KOPT-K1 (cell line): ENCODE measurements around the gene MYH13.
"Not testable (repeated sequence)": the region's sequence is repeated elsewhere in the genome, so short reads cannot be mapped to it uniquely, and the experiment has no call there.

Experiments used
- H3K27ac ChIP-seq: fragments of 200-600 bp; sonication (generic); 2 replicates; pipeline ENCODE4 v1.5.1; 2016; ENCODE audit warnings: antibody characterized with exemption, mild to moderate bottlenecking, low read depth, low read length; ENCODE audit not compliant: poor library complexity, severe bottlenecking
- H3K36me3 ChIP-seq: fragments of 200-600 bp; sonication (generic); 2 replicates; pipeline ENCODE4 v1.5.1; 2017; ENCODE audit warnings: antibody characterized with exemption, mild to moderate bottlenecking, low read length, moderate library complexity; ENCODE audit not compliant: insufficient read depth
- H3K9me3 ChIP-seq: fragments of 200-600 bp; sonication (generic); 2 replicates; pipeline ENCODE4 v1.5.1; 2017; ENCODE audit warnings: antibody characterized with exemption, low read length, mild to moderate bottlenecking; ENCODE audit not compliant: insufficient read depth, poor library complexity, severe bottlenecking

The MYH13 gene

DNA sequence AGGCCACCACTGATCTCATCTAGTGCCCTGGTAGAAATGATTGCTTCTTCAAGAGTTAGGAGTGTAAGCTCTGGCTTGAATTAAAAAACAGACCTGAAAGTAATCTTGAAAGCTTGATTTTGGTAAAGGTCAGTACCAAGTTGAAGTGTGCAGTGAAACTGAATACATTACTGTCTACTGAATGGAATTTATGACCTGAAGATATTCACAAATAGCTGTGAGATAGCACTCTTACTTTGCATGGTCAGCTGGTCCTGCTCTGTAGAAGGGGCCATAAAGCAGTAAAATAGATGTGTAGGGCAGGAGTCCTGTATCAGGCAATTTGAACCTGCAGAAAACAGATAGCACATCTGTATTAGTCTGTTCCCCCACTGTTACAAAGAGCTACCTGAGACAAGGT, 78.6 kb downstream of the MYH13 start:
- H3K36me3 ChIP-seq = no peaks in the 10 kb centered on the region
- no peaks in the 10 kb centered on the region for H3K9me3 ChIP-seq
- H3K27ac ChIP-seq = no peak overlapping the region

DNA sequence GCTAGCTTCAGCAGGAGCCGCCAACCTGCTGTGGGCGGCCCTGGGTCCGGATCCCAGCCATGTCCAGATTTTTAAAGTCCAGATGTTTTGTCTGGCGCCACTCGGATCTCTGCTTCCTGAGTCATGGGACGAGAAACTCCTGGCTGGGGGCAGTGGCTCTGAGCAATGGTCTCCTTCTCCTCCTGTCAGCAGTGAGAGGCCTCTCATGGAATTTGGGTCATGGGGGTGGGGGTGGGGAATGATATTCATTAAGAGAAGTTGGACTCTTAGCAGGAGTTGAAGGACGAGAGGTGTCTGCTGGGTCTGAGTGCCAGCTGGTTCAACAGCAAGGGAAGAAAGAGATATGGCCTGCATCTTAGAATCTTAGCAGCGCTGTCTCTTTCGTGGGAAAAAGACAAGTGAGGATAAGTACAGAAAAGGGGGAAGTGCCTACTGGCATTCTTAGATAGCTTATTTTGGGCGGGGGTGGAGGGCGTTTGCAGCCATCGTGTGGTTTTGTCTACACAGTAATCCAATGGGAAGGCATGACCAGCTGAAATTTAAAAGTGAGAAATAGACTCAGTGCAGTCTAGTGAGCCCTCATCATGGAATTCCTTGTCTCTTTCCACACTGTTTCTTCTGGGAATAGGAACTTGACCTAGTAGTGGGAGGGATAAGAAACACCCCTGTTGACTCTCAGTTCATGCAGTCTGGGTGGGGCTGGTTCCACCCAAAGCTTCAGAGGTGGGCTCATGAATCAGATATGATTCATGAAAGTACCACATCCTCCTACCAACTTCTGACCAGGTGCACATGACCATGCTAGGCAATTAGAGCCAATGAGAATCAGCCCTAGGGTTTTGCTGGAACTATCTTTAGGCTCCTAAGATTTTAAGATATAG, 80.5 kb downstream of the MYH13 start:
- Histone ChIP-seq H3K27ac (no peak overlapping the region), H3K9me3 (no peaks in the 10 kb centered on the region), H3K36me3 (no peaks in the 10 kb centered on the region)

DNA sequence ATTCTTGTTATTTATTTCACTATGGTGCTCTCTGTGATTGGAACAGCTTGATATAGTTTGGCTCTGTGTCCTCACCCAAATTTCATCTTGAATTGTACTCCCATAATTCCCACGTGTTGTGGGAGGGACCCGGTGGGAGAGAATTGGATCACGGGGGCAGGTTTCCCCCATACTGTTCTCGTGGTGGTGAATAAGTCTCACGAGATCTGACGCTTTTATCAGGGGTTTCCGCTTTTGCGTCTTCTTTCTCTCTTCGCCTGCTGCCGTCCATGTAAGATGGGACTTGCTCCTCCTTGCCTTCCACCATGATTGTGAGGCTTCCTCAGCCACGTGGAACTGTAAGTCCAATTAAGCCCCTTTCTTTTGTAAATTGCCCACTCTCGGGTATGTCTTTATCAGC, 81.2 kb downstream of the MYH13 start:
- H3K27ac ChIP-seq, H3K9me3 ChIP-seq, H3K36me3 ChIP-seq: not testable (repeated sequence)

DNA sequence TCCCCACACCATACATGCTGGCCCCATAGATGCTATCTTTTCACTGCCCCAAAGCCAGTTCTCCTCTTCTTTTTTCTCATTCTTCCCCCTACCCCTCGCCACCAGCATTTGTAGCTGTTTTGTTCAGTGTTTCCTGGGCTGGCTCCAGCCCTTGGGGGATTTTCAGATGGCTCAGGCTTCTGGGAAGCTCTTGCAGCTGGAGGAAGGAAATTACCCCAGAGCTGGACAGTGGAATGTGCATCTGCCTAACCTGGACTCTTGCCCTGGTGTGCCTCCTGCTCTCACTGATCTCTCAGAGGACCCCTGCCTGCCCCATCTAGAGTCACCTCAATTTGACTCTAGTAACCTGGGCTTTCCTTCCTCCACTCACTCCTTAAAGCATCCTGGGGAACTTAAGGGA, 82.8 kb downstream of the MYH13 start:
- no peak overlapping the region for H3K27ac ChIP-seq
- H3K9me3 ChIP-seq = no peaks in the 10 kb centered on the region
- no peaks in the 10 kb centered on the region for H3K36me3 ChIP-seq

DNA sequence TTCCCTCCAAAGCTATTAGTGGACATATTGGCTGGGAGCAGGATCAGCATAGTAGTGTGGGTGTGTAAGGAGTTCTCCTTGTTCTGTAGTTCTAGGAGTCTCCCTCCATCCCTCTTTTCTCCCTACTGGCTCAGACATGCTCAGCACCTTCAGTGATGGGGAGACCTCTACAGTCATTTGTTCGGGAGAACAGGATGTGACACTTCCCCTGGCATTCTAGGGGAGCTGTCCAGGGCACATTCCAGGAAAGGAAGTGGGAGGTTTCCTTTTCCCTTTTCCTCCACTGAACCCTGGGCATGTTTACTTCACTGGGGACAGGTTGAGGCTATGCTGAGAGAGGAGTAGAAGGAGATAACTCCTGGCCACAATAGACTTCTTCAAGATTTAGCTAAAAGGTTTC, 86.5 kb downstream of the MYH13 start:
- no peak overlapping the region for H3K27ac ChIP-seq
- H3K9me3 ChIP-seq = no peaks in the 10 kb centered on the region
- no peaks in the 10 kb centered on the region for H3K36me3 ChIP-seq

DNA sequence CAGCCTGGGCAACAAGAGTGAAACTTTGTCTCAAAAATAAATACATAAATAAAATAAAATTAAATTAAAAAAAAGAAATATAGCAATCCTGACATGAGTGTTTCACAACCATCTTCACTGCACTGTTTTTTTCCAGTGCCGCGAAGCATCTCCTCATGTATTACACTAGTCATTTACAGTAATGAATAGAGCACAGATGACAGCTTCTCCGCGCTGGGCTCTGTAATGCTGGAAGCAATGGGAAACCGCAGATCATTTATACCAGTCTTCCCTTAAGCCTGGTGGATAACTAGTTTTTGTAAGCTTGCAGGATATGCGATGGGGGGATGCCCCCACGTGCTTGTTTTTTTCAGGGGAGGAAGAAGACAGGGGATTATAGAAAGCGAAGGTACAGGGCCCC, 86.9 kb downstream of the MYH13 start:
- no peaks in the 10 kb centered on the region for H3K36me3 ChIP-seq
- H3K9me3 ChIP-seq = no peaks in the 10 kb centered on the region
- no peak overlapping the region for H3K27ac ChIP-seq

DNA sequence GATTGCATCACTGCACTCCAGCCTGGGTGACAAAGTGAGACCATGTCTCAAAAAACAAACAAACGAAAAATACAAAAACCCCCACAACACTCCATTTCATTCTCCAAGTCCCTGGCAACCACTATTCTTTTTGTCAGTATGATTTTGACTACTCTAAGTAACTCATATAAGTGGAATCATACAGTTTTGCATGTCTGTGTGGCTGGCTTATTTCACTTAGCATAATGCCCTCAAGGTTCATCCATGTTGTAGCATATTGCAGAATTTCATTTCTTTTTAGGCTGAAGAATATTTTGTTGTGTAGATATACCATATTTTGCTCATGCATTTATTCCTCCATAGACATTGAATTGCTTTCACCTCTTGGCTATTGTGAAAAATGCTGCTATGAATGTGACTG, 92.7 kb downstream of the MYH13 start:
- Histone ChIP-seq H3K9me3 (no peaks in the 10 kb centered on the region), H3K36me3 (no peaks in the 10 kb centered on the region), H3K27ac (no peak overlapping the region)

DNA sequence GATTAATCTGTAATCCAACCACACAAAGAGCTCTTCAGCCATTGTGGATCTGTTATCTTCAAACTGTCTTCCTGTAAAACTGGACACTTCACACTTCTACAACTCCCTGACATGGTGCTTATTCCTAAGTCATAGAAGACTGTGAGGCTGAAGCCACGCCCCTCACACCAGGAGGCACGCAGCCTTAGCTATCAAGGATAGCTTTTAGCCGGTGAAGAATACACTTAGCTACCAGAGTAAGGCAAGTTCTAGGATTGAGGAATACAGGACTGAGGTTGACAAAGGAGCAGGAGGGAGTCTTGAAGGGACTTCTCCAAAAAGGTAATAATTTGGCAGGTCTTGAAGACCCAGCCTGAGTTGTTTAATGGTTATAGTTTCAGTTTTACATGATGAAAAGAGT, 94.6 kb downstream of the MYH13 start:
- H3K36me3 ChIP-seq = no peaks in the 10 kb centered on the region
- no peaks in the 10 kb centered on the region for H3K9me3 ChIP-seq
- H3K27ac ChIP-seq = no peak overlapping the region

DNA sequence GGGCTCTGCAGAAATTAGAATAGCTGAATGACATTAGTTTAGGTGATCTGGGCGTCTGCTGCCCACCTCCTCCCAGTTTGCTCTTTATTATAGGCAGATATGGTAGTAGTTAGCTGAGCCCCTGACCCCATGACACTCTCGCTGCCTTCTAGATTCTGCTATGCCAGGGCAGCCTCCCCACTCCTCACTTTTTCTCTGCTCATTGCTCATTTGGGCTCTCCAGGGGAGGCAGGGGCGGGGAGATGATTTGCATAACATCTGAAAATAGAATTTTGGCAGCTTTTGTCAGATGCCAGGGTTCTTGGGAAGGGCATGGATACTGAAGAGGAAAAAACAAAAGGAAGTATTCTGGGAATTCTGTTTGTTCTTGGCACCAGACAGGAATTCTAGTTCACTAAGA, 96.4 kb downstream of the MYH13 start:
- no peaks in the 10 kb centered on the region for H3K36me3 ChIP-seq
- H3K9me3 ChIP-seq = no peaks in the 10 kb centered on the region
- no peak overlapping the region for H3K27ac ChIP-seq

DNA sequence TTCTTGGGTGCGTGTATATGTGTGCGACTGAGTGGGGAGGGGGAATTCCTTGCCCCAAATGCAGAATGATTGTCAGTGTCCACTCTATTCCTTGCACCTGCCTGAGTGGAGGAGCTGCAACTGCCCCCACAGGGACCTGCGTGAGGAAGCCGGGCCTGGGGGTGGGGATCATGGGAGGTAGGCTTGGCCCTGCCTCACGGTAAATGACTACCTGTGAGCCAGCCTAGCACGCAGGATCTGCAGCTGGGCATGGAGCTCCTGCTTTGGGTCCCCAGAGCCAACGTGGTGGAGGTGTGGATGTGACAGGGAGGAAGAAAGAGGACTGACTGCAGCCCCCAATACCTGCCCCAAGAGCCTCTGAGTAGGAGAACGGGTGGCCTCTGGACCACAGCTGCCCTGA, 97.4 kb downstream of the MYH13 start:
- Histone ChIP-seq H3K9me3 (no peaks in the 10 kb centered on the region), H3K36me3 (no peaks in the 10 kb centered on the region), H3K27ac (no peak overlapping the region)

DNA sequence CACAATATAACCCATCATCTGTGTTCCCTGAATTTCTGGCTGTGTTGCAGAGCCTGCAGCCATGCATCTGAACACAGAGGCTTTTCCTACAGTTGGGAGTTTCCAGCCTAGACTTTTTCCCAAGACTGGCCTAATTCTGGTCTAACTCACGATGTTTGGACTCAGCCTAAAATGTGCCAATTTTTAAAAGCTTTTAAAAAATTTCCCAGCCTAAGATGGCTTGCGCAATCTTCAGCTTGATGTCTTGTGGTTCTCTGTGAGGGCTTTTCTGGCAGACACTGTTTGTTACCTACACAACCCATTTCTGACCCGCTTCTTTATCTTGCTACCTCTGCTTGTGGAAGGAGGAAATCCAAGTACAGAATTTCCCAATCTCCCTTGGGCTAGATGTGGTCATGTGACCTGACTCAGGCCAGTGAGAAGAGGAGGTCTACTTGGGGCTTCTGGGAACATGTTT, 101.7 kb downstream of the MYH13 start:
- no peaks in the 10 kb centered on the region for H3K36me3 ChIP-seq
- H3K27ac ChIP-seq = no peak overlapping the region
- H3K9me3 ChIP-seq = peaks cover 15% of the 10 kb centered on the region

DNA sequence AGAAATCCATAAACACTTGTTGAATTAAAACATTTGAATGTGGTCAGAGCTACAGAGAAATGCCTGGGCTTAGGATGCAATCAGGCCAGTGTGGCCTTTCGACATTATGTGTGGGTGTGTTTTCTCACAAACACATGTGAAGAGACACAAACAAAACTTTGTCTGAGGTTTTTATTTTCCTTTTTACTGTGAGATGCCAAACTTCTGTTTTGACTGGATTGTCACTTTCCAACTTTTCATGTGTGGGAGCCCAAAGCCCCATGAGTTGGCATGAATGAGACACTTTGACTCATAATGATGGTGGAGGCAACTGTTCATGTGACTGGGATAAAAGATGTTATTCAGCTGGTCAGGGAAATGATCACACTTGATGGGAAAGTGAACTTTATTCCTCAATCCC, 102.5 kb downstream of the MYH13 start:
- Histone ChIP-seq H3K36me3 (no peaks in the 10 kb centered on the region), H3K9me3 (peaks cover 15% of the 10 kb centered on the region), H3K27ac (no peak overlapping the region)

DNA sequence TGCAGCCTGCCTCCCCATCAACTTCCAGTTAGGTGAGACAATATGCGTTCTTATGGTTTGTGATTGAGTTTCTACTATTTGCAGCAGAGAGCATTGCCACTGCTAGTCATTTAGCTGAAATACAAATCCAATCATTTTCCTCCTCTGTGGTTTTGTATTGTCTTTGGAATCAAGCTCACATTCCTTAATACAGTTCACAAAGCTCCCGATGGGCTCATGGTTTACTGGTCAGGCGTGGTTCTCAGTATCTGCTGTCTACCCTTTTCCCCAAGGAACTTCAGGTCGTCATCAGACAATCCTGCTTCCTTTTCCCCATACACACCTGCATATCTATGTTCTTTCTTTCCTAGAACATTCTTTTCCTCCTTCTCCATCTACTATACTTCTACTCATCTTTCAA, 104.8 kb downstream of the MYH13 start:
- Histone ChIP-seq H3K9me3 (peaks cover 15% of the 10 kb centered on the region), H3K27ac (no peak overlapping the region), H3K36me3 (no peaks in the 10 kb centered on the region)

DNA sequence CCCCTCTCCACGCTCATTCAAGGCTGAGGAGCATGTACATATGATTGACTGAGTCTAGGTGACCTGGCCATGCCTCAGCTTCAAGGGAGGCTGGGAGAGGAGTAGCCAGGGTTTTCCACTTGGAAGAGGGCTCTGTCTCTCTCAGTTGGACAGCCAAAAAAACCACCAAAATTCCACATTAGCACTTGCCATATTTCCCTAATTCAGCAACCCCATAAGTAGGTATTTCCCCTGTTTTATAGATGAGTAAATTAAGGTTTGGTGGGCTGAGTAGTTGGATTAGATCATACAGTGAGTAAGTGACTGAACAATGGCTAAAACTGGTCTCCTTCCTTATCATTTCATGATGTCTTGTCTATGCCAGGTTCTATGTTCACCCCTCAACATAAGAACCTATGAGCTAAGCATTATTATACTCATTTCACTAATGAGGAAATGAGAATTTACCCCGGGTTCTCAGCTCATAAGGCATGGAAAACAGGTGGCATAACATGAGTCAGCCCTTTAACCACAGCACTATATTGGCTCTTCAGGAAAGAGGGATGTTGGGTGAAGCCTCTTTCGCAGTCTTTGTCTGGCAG, 106.4 kb downstream of the MYH13 start:
- Histone ChIP-seq H3K27ac (no peak overlapping the region), H3K36me3 (no peaks in the 10 kb centered on the region), H3K9me3 (peaks cover 15% of the 10 kb centered on the region)

DNA sequence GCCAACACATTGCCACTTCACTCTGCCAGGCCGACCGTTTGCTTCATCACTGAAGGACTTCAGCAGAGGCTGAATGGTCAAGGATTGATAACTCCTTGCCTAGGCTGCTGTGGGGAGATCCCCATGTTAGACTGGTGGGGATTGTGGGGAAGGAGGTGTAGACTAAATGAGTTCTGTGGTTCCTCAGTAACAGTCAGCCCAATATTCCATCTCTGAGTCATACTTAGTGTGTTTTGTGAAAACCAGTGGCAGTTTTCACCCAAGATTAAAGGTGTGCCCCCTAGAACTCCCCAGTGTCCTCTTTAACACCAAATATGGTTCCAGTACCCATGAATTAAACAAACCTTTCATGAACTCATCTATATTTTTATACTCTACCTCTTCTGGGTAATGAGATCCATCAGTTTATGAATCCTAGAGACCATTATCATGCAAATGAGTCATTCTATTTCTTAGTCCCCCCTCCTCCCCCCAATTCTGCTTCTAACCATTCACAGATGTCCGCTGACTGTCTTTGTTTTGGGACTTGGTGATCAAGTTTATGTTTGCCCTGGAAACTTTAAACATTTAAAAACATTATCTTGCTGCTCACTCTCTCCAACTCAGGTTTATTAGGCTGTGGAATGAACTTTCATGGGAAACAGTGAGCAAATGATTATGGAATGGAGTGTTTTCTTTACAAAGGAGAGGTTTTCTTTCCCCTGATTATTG, 107.6 kb downstream of the MYH13 start:
- H3K36me3 ChIP-seq = no peaks in the 10 kb centered on the region
- peaks cover 15% of the 10 kb centered on the region for H3K9me3 ChIP-seq
- H3K27ac ChIP-seq = no peak overlapping the region
